ENCODE data around the gene GBP7.
A peak's percentile ranks its signal among the peaks of the same experiment; 100 is the strongest.
"Not testable (repeated sequence)": the region's sequence is repeated elsewhere in the genome, so short reads cannot be mapped to it uniquely, and the experiment has no call there.

GBP7 gene

GRCh38 chr1:89170170-89171066, 5.4 kb downstream of the GBP7 start:
- no peak for DNase-seq (ENCODE audit: low read depth)

GRCh38 chr1:89169166-89169565, 6.6 kb downstream of the GBP7 start:
- DNase-seq (ENCODE audit: low read depth), result no peak

DNA sequence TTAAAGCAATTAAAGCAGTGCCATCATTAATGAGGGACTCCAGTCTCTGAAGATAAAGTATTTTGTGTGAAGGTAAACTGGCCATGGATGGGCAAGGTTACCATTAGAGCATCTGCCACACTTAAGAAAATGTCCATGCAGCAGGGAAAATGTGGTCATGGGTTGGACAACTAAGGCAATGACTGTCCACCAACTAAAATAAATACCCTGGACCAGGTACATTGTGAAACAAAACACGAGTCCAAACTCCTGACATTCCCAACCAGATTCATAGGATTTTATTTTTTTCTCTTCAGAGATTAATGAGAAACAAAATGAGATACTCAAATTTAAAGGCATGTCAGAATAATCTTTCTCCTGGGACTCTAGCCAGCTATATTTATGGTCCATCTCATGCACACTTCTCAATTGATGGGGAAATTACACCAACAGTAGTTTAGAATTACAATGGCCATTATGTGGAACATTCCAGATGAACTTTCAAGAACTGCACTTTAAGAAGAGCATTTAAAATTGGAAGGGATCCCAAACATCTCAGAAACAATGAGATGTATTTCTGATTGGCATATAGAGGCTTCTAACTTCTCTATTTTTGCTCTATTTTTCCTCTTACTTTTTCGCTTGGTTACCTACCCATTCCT, 8.1 kb downstream of the GBP7 start:
- DNase-seq (ENCODE audit: low read depth), result no peak

DNA sequence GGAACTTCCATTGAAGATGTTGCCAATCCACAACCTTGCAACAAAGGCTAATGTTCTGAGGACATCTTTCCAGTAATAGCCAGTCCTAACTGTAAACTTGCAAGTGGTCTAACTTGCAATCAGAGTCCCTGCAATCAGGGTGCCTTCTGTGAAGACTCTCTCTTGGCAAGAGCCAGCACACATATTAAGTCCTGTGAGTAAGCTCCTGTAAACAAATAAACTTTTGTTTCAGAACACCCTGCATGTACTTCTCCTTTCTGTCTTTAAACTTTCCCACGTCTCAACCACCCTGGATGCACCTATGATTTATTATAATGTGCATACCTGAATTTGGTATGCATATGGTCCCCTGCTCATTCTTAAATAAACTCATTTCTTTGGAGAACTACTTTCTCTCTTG, 9.1 kb downstream of the GBP7 start:
- no peak for DNase-seq (ENCODE audit: low read depth)

DNA sequence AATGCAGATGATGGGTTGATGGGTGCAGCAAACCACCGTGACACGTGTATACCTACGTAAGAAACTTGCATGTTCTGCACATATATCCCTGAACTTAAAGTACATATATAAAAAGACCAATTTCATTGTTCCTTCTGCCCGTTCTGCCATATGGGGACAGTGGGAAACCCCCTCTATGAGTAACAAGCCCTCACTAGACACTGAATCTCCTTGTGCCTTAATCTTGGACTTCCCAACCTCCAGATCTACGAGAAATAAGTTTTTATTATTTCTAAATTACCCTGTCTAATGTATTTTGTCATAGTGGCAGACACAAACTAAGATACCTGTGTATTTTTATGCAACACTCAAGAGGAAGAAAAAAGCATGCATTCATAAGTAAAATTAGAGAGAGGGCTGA, 10.0 kb downstream of the GBP7 start:
- DNase-seq (ENCODE audit: low read depth), result no peak

DNA sequence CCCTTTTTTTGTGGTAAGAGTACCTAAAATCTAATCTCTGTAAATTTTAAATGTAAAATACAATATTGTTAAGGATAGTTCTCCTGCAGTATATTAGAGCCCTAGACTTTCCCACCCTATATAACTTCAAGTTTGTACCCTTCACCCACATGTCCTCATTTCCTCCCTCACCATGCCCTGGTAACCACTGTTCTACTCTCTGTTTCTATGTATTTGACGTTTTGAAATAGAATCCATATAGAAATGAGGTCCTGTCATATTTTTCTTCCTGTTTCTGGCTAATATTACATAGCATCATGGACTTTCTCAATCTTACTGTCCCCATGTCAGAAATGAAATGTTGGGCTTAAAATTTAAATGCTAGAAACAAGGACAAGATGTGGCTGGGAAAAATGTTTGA, 24.8 kb downstream of the GBP7 start:
- DNase-seq (ENCODE audit: low read depth), result no peak

- DNase-seq (ENCODE audit: low read depth), result no peak
Observed at GRCh38 chr1:89149976-89150375, 25.8 kb downstream of the GBP7 start.

- DNase-seq (ENCODE audit: low read depth), result no peak
Observed at GRCh38 chr1:89149229-89149628, 26.6 kb downstream of the GBP7 start.

DNA sequence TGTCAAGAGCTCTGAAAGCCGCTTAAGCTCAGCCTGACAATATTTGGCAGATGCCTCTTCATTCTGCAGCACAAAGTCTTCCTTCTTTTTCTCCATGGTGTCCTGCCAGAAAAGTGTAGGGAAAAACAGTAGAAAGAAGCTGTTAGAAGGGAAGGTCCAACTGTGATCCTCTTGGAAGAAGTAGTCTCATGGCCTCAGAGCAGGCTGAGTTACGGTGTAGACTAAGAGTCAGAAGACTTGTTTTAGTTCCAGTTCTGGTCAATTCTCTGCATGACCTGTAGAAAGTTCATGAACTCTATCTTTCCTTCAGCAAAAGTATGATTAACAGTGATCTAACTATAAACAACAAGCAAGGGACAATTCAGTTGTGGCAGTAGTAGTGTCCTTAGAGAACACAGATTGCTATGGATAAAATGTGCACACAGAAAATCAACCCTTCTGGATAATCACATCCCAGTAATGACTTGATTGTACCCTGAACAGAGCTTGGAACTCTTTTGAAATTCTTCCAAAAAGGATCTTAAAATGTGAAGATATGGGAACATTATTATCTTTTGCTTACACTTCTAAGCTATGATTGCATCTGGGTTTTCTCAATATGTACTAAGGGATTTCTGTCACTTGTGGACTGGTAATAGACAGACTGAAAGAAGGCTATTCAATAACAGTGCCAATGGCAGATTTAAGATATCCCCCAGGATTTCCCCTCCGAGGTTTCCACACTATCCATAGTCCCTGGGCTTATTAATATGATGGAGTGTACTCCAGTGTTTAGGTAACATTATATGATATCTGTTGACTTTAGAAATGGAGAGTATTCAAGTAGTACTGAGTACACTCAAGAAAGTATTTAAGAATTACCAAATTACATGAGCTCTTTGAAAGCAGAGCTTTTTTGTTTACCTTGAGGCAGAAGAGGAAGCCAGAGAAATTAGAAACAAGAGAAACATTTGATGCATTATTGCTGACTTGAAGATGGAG, 27.8 kb downstream of the GBP7 start:
- no peak for DNase-seq (ENCODE audit: low read depth)

- no peak for DNase-seq (ENCODE audit: low read depth)
Observed at GRCh38 chr1:89146721-89147120, 29.1 kb downstream of the GBP7 start.

- no peak for DNase-seq (ENCODE audit: low read depth)
Observed at GRCh38 chr1:89143484-89143883, 32.3 kb downstream of the GBP7 start.

- DNase-seq (ENCODE audit: low read depth), result no peak
Observed at GRCh38 chr1:89142160-89142559, 33.6 kb downstream of the GBP7 start.

DNA sequence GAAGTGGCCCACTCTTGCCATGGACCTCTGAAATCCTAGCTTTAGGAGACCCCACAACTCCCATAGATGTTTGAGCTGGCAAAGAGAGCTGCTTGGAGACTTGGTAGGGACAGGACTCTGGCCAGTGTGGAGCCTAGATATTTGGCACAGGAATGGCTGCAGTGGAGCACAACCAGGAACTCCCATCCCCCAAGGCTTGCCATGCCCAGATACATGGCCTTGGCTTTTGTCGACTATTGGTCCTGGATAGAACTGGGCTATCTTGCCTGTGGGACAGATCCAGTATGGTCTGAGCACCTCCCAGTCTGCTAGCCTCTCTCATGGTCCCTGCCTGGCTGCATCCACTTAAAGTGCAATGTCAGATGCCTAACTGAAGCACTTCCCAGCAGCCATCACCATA, 42.1 kb downstream of the GBP7 start:
- DNase-seq (ENCODE audit: low read depth), result no peak

DNA sequence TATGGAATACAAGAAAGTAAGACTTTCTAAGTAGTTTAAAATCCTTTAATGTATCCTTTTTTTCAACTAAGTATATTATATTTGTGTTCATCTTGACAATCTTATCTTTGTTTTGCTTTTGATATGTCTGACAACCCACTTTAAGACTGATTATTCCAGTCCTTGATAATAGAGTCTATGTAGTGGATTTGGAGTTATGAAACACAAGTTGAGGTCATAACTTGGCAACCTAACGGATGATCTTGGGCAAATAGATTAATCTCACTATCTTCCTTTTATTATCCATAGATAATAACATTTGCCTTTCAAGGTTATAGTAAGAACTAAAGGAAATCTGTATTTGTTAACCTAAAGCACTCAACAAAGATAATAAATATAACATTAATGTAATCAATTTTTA, 45.1 kb downstream of the GBP7 start:
- DNase-seq (ENCODE audit: low read depth), result no peak

- no peak for DNase-seq (ENCODE audit: low read depth)
Observed at GRCh38 chr1:89129911-89130310, 45.9 kb downstream of the GBP7 start.

GRCh38 chr1:89128003-89128458, 47.8 kb downstream of the GBP7 start:
- not testable (repeated sequence) for DNase-seq (ENCODE audit: low read depth)

- DNase-seq (ENCODE audit: low read depth), result peak; percentile 70
Observed at GRCh38 chr1:89126602-89127565, 48.9 kb downstream of the GBP7 start.

GRCh38 chr1:89125913-89126580, 49.8 kb downstream of the GBP7 start, which contains the start of gene GBP2:
GBP2 (minus strand) TSS chr1:89126114; CDS start chr1:89121966, 4,148 bp downstream.
- no peak for DNase-seq (ENCODE audit: low read depth)

- DNase-seq (ENCODE audit: low read depth), result no peak
Observed at GRCh38 chr1:89125240-89125912, 50.4 kb downstream of the GBP7 start.

DNA sequence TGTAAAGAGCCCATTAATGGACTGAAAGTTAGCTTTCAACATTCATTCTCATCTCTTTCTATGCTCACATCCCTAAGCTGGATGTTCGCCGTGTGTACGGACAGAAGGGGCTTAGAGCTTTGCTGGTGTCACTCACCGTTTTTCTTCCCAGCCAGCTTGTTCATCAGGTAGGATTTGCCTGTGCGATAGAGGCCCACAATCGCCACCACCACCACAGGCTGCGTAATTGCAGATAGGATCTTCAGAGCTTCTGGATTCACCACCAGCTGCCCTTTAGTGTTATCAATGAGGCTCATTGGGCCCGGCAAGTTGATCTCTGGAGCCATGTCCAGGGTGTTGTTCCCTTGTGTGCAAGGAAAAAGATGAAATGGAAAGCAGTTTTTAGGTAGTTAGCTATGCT, 54.2 kb downstream of the GBP7 start:
- DNase-seq (ENCODE audit: low read depth), result no peak
